Muscle of arm (tissue), 12 donors: Measurements from ENCODE around the gene BCDIN3D. TPM values are rescaled to one million over a fixed set of nuclear protein-coding genes. Genes with fewer than 3 reads are reported as not detected.
"Not testable (repeated sequence)": the region's sequence is repeated elsewhere in the genome, so short reads cannot be mapped to it uniquely, and the experiment has no call there.

Experiments used
- DNase-seq: peaks from one replicate; pipeline ENCODE4 v3.0.0-alpha.2; 2013
- polyA plus RNA-seq, 12 donors: library from polyadenylated mRNA; unstranded; fragments of 120-200 nt; gene quantifications; one replicate each; pipeline ENCODE4 v1.2.1, GENCODE V29; 2013; ENCODE audit not compliant: insufficient read length in 12 of 12

Gene BCDIN3D
- polyA plus RNA-seq, 12 donors = 3.5 to 6.3 (median 5.2) TPM; not detected in 1

DNA sequence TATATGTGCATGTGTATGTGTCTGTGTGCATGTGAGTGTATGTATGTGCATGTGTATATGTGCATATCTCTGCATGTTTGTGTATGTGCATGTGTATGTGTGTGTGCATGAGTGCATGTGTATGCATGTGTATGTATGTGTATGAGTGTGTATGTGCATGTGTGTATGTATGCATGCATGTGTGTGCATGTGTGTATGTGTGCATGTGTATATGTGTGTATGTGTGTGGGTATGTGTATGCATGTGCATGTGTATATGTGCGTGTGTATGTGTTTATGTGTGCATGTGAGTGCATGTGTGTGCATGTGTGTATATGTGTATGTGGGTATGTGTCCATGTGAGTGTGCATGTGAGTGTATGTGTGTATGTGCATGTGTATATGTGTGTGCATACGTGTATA, 36.2 kb upstream of the BCDIN3D start:
- not testable (repeated sequence) for DNase-seq

DNA sequence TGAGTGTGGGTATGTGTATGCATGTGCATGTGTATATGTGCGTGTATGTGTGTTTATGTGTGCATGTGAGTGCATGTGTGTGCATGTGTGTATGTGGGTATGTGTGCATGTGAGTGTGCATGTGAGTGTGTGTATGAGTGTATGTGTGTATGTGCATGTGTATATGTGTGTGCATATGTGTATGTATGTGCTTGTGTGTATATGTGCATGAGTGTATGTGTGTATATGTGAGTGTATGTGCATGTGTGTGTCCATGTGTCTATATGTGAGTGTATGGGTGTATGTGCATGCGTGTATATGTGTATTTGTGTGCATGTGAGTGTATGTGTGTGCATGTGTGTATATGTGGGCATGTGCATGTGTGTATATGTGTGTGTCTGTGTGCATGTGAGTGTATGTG, 35.1 kb upstream of the BCDIN3D start:
- DNase-seq = no peak

DNA sequence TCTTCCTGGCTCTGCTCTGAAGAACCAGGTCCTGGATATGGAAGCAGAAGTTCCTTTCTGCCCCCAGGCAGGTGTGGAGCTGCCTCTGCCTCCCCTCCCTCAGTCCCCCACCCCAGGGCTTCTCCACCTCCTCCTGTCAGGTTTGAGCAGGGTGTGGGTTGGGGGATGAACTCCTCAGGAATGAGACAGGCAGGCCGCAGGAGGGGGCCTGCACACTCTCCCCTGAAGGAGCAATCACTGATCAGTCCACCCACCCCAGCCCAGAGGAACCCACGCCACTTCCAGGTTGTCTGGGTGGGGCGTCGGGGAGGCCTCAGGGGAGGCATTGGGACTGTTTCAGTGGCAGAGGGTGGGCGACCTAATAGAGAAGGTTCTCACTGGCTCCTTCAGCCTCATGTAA, 34.2 kb upstream of the BCDIN3D start:
- no peak for DNase-seq

DNA sequence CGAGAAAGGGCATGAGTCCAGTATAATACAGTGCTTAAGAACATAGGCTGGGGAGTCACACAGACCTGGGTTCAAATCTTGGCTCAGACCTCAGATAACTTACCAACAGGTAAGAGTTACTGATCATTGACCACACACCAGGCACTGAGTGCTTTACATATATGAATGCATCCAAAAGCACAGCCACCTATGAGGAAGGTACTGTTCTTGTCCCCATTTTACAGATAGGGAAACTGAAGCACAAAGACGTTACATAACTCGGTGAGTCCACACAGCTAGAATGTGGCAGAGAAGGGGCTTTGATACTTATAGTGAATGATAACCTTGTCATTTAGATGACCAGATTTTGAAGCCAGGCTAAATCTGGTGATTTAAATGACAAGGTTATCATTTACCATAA, 33.2 kb upstream of the BCDIN3D start:
- no peak for DNase-seq

DNA sequence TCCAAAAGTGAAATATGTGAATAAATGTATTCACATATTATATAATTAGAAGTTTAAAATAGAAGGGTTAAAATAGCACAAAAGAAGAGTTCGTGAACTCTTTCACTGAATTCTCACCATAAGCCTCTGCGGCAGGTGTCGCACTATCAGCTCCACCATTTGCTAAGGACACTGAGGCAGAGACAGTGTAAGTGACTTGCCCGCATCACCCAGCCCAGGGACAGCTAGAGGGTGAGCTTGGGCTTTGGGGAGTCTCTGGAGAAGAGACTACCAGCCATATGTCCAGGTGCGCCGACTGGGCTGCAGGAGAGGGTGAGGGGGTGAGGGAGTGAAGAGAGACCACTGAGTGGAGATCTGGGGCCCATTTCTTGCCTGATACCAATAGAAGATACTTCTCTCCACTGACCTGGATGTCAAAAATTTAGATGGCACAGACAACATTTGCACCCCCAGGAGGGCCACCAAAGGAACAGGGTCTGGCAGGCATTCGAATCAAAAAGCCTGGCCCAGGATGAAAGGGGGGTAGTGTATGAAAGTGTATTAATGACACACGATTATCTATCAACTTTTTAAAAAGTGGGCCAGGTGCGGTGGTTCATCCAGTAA, 32.3 kb upstream of the BCDIN3D start:
- no peak for DNase-seq

DNA sequence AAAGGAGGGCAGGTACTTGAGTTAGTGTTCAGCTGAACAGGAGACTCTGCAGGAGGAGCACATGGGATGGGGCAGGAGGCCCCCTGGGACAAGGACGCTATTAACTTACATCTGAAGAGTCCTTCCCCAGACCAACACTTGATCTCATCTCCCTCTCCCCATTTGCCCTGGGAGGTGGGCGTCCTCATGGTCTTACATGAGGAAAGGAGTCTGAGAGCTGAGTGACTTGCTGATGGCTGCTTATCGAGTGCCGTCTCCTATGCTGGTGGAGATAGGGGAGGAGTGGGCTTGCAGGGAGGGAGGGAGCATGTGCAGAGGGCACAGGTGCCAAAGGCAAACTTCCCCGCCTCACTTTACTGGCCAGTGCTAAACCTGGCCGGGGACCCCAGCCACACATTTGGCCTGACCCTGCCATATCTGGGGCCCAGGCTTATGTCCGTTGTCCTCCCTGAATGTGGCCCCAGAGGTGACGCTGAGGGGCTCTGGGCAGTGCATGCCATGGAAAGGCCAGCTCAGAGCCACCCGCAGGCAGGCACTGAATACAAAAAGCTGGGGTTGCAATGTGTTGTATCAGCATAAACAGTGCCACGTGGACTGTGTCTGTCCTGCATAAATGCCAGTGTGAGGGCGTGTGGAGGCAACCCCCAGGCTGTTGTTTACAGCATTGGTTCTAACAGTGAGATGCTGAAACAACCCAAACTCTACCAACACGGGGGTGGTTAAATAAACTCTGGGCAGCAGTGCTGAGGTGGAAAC, 31.4 kb upstream of the BCDIN3D start:
- no peak for DNase-seq

DNA sequence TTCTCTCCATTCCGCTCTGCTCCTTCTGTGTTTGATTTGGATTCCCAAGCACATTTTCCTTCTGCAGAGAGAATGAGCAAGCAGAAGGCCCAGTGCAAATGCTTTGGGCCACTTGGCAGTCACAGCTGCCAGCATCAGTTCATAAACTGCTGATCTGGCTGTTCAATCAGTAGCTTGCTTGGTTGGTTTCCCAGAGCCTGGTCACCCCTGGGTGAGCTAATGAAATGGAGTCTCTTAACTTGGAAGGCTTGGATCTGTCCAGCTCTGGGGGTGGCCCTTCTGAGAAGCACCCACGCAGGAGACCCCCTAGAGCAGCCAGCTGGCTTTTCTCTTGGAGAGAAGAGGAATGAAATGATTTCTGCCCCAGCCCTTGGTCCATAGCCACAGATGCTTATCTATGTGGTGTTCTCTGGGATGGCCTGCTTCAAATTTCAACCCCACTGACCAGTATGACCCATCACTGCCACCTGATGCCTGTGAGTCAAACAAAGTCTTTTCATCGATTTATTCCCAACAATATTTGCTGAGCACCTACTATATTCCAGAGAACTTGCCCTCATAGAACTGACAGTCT, 30.5 kb upstream of the BCDIN3D start:
- no peak for DNase-seq

DNA sequence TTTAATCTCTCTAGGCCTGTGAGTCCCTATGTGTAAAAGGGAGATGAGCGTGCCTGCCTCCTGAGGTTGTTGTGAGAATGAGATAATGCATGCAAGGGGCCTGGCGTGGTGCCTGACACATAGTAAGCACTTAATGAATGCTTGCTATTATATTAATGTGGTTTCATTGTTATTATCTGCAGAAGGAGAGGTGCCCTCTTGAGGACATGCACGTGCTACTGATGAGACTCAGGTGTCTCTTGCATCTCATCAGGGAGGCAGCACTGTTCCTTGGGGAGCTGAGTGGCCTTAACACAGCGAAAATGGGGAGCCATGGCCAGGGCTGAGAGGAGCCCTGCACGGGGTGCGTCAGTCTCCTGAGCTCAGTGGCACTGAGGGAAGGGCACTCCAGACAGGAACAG, 29.9 kb upstream of the BCDIN3D start:
- no peak for DNase-seq

DNA sequence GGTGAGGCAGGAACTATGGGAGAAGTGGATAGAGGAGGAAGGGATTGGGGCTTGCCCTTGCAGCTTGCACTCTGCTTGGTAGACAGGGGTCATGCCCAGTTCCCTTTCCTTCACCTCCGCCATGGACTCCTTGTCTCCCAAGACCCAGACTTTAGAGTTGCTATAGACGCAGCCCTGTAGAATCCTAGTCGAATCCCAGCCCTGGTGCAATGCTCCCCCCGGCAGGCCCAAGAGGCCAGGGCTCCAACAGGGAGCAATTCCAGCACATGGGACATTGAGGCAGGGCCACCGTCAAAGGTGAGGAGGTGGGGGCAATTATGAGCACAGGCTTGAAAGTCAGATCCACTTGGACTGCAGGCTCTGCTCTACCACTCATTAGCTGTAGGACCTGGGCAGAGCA, 29.5 kb upstream of the BCDIN3D start:
- DNase-seq = no peak

DNA sequence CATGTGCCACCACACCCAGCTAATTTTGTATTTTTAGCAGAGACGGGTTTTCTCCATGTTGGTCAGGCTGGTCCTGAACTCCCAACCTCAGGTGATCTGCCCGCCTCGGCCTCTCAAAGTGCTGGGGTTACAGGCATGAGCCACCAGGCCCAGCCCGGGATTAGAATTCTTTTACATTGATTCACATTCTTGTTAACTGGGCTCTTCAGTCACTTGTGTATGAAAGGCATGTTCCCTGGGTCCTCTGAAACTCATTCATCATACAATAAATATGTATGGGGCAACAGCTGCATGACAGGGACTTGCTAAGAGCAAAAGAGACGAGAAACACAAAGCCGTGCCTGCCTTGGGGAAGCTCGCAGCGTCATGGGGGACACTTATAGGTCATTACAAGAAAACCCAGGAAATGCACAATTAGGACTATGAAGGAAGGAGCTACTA, 28.9 kb upstream of the BCDIN3D start:
- DNase-seq = not testable (repeated sequence)

DNA sequence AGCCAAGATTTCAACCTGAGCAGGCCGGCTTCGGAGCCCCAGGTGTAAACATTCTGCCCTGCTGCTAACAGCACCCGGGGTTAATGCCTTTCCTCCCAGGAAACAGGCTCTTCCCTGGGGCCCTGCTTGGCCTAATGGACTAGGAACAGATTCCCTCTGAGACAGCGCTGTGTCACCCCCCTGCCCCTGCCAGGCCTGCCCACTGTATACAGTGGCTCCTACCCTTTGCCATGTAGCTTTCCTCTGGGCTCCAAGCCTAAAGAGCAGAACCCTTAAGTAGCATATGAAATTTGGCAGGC, 28.3 kb upstream of the BCDIN3D start:
- no peak for DNase-seq

DNA sequence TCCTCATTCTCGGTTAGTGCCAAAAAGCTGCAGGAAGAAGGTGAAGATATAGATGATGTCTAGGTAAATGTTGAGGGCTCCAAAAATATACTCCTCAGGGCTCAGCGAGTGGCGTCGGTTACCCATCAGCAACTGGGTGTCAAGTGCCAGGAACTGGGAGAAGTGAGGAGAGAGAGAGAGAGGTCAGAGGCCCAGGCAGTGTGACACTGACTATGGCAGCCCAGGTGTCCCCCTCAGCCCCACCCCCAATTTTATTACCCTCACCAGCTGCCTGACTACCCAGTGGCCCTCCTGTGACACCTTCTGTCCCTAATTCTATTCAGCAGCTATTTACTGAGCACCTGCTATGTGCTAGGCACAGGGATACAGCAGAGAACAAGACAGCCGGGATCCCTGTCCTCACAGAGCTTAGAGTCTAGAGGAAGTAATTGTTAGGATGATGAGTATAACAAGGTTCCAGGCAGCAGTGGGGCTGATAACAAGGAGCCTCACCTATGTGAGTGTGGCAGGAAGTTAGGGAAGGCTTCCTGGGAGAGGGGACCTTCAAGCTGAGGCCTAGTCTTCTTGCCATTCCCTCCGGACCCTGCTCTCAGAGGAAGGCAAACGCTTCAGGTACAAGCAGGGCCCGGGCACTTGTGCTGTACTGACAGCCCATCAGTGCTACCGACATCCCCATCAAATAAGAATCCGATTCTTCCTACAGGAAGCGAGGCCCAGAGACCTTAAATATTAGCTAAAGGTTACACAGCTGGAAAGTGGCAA, 27.8 kb upstream of the BCDIN3D start:
- no peak for DNase-seq

DNA sequence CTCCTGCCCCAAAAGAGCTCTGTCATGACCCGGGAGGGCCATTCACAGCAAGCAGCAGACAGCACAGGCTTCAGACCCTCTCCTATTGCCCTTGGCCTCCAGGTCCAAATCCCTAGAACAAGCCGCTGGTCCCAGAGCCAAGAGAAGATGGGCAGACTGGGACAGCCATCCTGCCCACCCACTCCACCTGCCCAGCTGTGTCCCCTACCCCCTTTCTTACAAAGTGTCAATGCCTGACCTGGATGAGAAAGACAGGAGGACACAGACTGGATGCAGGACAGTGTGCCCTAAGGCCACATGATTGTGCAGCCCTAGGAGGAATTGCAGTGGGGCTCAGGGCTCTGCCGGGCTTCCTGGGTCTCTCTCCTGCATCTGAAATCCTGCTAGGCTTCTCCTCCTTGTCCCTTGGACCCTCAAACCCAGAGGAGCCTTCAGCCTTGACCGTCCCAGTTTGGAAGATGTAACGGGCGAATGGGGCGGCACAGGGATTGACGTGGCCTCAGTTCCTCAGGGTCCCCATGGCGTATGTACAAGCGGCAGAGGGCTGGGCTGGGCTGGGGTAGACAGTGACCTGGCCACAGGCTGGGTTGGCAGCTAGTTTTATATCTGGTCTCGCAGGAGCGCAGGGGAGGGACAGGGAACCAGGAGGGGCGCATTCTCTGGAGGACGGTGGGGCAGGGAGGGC, 27.1 kb upstream of the BCDIN3D start:
- DNase-seq = no peak

DNA sequence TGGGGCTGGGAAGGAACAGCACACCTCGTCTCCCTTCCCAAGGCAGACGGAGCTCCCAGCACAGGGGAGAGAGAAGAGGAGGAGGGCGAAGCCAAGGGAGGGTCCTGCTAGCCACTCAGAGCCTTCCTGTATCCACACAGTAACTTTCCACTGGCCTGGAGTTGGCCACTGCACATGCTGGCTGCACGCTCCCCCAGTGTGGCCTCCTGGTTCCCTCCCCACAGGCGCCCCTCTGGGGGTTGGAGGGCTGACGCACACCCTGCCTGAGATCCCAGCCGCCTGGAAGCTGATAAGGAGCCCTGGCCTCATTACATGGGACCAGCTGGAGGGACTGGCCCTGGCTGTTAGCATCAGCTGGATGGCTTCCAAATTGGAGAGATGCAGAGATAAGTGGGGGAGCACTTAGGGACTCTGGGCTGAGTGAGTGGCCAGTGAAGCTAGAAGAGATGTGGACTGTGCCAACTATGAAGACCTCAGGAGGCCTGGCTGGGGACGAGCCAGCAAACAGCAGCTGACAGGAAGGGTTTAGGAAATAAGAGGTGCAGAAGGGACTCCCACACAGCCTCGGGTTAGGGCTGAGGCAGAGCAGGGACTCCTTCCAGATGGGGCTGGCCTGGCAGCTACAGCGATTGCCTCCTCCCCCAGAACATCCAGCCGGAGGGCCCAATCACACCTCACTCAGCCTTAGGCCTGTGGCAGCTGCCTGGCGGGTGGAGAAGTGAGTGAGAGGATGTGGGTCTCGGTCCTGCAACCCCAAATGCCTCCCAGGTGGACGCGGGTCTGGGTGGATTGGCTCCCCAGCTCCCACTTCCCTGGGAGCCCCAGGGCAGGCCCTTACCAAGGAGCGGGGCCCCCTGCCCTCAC, 26.3 kb upstream of the BCDIN3D start:
- peak; percentile 86 for DNase-seq

DNA sequence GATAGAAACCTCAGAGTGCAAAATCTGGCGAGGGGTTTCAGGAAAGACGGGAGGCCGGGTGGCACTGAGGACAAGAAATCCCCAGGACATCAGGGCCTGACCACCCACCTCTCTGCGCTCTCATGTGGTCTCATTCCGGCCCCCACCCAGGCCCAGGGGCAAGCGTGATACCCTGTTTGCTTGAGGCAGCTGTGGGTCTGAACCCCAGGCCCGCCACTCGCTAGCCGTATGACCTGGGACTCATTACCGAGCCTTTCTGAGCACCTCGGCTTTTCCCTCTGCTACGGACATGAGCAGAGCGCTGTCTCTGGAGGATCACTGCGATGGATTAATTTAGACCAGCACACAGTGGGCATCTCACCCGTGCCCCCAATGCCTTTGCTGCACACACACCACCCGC, 25.5 kb upstream of the BCDIN3D start:
- DNase-seq = no peak

DNA sequence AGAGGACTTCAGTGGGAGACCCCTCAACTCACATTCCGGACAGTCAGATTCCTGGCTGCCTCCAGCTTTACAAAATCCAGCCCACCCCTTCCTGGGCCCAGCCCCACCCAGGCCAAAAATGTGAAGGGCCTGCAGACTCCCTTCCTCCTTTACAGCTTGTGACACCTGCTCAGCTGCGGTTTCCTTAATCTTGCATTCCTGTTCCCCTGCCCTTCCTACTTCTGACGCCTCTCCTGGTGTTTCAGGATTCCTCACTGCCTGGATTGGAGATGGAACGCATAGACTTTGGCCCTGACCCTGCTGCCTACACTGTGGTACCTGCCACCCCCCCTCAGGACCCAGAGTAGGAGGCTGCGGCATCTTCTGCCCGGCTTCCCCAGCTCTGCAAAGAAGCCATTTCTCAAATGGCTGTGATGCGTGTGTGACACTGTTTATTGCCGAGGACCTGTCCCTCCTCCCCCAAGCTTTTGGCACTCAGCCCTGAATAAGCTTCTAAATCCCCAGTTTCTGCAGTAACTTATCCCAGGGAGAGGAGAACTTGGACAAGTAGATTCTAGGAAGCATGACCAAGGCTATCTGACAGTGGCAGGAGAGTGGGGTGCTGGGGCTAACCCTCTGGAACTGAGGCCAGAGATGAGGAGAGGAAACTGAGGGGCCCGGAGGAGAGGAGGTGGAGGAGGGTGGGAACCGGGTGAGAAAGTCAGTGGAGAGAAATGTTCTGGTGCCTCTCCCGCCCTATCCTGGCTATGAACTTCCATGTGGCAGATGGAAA, 24.9 kb upstream of the BCDIN3D start:
- DNase-seq = peak; percentile 41

DNA sequence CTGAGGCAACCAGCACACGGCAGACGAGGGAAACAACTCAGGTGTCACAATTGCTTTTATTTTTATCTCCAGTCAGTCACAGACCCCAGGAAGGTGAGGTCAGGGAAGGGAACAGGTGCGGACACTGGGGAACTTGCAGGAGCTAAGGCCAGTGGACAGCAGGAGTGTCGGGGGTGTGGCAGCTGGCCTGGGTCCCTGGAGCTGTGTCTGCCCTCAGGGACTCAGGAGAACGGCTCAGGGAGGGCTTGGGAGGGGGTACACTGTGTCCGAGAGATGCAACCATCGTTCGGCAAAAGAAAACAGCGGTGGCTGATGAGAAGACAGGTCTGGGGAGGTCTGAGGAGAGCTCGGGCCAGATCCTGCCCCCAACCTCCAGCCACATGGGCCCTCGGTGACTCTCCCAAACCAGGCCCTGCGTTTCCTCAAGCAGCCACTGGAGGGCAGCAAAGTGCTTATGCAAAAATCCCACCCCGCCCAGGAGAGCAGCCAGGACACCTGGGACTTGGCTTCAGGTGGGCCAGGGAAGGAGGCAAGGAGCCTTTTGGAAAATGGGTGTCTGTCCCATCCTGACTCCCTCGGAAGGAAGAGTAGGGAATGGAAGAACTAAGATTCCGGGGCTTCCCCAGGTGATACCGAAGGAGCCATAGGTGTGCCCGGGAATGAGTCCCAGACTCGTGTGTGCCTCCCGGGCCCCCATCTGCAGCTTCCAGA, 24.1 kb upstream of the BCDIN3D start:
- DNase-seq = peak; percentile 77

DNA sequence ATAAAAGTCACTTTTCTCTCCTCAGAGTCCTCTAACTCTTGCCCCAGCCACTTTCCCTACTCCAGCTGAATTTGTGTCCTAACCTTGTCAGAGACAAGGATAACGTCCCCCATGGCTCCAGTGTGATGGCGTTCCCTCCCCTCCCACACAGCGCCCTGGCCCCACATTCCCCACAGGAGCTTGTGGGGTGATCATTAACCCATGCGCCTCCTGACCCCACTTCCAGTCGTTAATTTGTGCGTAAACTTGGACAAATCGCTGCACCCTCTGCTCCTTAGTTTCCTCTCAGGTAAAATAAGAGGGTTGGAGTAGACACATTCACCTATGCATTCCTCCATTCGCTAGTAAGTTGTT, 22.9 kb upstream of the BCDIN3D start:
- DNase-seq = no peak

DNA sequence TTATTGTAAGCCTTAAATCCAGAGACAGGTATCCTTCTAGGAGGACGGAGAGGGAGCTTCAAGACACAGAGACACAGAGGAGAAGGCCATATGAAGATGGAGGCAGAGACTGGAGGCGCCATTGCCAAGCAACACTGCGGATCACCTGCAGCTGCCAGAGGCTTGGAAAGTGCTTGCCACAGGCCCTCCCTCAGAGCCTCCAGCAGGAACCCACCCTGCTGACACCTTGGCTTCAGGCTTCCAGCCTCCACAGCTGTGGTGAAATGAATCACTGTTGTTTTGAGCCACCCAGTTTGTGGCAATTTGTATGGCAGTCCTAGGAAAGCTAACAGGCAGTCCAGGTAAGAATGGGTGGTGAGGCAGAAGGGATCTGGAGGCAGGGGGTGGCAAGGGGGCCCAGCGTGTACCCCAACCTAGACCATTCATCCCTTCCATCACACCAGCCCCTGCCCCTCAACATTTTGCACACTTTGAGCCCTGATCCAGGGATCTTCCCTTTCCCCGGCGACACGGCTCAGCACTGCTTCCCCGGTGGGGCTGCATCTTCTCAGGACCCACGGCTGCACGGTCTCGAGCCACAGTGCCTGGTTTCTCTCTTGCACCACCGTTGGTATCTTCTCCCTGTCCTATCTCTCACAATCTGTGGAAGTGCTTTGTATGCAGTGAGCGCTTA, 22.3 kb upstream of the BCDIN3D start:
- DNase-seq = no peak

DNA sequence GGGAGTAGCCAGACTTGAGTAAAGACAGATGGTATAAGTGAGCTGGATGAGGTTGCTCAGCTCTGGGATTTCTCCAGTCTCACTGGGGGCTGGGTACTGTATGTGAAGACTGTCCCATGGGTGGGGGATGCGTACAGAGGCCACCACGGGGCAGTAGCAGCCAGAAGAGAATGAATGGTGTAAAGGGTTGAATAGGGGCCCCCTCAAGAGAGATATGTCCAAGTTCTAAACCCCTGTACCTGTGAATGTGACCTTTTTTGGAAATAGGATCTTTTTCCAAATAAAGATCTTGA, 21.8 kb upstream of the BCDIN3D start:
- no peak for DNase-seq
